Measurements from ENCODE around the gene FRMD5.

FRMD5 gene

DNA sequence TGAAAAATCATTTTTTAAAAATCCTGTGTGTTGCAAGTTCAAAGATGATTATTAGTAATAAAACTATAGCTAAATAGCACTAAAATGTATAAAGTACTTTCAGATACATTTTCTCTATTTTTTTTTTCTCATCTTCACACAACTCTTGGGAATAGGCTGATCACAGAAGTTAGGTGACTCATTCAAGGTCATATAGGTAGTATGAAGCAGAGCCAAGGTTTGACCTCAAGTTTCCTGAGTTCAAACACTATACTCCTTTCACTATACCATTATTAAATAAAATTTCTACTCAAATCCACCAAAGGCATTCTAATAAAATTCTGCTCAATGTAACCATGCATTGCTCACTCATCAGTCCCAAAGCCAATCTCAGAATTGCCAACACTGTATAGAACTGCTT is 21.3 kb downstream of the FRMD5 start:
- no peak for FAIRE-seq
- no peak for DNase-seq (ENCODE audit: extremely low spot score, insufficient read length, low read depth)

DNA sequence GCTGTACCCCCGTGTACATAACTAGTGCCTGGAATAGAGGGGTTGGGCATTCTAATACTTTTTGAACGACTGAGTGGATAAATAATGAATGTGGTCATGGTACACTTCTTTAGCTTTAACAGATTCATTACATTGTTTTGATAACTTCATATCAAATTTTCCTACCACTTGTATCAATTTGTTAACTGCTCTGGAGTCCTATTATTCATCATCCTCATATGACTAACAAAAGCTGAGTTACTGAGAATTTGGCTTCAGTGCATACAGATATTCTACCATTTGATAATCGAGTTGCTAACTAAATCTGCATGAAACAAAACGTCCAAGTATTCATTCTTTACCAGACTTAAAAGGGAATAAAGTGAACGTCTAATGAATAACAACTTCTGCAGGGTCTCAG is 31.7 kb downstream of the FRMD5 start:
- no peak for DNase-seq (ENCODE audit: extremely low spot score, insufficient read length, low read depth)
- no peak for FAIRE-seq

DNA sequence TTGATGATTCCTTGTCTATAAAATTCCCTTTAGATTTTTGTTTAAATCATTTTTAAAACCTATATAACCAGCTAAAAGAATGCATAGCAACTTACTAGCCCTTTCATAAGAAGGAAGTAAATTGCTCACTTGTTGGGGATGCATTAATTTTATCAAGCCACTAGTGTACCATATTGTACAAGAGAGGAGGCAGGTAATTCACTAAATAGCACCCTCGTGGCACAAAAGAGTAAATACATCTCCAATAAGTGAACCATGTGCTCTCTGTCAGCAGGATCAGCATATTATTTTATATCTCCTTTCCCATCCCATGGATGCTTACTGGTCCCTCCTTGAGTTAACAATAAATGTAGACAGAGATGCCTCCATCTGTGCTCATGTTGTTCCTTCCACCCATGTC is 34.3 kb downstream of the FRMD5 start:
- DNase-seq (ENCODE audit: extremely low spot score, insufficient read length, low read depth) = no peak
- no peak for FAIRE-seq

DNA sequence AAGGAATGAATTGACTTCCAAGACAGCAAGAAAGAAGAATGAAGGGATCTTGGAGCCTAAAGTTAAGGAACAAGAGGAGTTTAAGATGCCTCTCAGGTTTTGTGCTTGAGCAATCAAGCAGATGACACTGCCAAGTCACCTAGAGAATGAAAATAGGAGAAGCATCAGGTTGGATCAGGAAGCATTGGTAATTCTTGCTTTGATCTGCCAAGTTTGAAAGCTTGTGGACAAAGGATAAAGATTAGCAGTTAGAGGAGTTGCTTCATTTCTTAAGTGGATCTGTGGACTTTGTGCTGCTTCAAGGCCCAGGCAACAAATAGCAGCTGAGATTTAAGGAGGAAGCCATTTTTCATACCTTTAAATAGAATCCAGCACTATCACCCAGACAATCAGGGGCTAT is 35.6 kb downstream of the FRMD5 start:
- no peak for FAIRE-seq
- no peak for DNase-seq (ENCODE audit: extremely low spot score, insufficient read length, low read depth)

DNA sequence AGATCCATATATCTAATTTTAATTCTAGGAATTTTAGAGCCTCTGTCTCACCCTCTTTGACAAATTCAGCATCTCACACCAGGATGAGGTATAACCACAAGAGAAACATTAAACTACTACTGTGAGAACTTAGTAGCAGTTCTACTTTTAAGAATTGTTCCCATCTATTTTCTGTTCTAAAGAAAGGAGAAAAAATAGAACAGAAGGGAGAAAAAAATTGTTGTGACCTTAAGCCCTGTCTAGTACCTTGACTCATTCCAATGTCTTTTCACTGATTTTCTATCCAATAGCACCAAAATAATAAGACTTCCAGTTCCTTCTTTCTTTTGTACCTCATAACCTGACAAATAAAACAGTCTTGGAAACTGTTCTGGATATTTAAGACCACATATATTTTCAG is 37.0 kb downstream of the FRMD5 start:
- FAIRE-seq (no peak), DNase-seq (ENCODE audit: extremely low spot score, insufficient read length, low read depth) (no peak)

DNA sequence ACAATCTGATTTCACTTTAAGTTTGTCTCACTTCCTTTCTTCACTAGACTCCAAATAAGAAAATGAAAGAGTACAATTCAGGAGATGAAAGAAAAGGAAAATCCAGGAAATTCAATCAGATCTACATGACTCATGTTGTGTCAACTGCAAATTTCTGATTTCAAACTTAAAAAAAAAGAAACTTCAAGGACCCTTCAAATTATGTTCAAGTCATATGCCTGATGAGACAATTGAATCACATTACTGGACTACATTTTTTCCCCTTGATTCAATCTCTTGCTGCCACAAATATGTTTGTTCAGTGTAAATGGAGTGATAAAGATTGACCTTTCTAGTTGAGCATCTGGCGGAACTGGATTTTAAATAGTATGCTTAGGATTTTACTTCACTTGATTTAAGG is 37.4 kb downstream of the FRMD5 start:
- DNase-seq (ENCODE audit: extremely low spot score, insufficient read length, low read depth) = no peak
- no peak for FAIRE-seq

DNA sequence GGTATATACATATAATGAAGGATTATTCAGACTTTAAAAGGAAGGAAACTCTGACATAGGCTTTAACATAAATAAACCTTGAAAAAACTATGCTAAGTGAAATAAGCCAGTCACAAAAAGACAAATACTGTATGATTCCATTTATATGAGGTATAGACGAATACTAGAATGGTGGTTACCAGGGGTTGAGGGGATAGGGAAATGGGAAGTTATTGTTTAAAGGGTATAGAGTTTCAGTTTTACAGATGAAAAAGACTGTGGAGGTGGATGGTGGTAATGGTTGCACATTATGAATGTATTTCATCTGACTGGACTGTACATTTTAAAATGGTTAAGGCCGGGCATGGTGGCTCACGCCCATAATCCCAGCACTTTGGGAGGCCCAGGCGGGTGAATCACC is 41.7 kb downstream of the FRMD5 start:
- FAIRE-seq (no peak), DNase-seq (ENCODE audit: extremely low spot score, insufficient read length, low read depth) (no peak)

DNA sequence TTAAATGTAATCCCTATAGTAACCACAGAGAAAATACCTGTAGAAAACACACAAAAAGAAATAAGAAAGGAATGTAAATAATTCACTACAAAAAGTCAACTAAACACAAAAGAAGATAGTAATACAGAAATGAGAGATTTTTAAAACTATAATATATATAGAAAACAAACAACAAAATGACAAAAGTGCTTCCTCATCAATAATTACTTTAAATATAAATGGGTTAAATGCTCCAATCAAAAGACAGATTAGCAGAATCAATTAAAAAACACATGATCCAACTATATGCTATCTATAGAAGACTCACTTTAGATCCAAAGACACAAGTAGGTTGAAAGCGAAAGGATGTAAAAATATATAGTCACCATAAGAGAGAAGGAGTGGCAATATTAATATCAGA is 45.8 kb downstream of the FRMD5 start:
- no peak for FAIRE-seq
- DNase-seq (ENCODE audit: extremely low spot score, insufficient read length, low read depth) = no peak

DNA sequence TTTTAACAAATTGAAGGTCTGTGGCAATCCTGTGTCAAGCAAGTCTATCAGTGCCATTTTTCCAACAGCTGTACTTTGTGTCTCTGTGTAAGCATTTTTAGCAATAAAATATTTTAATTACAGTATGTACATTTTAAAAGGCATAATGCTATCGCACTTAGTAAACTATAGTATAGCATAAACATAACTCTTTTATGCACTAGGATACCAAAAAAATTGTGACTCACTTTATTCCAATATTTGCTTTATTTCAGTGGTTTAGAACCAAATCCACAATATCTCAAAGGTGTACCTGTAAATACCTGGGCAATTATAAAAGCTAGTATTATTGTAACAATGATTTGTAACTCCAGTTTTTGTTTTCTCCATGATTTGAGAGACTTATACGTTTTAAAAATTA is 46.5 kb downstream of the FRMD5 start:
- no peak for DNase-seq (ENCODE audit: extremely low spot score, insufficient read length, low read depth)
- FAIRE-seq = no peak

DNA sequence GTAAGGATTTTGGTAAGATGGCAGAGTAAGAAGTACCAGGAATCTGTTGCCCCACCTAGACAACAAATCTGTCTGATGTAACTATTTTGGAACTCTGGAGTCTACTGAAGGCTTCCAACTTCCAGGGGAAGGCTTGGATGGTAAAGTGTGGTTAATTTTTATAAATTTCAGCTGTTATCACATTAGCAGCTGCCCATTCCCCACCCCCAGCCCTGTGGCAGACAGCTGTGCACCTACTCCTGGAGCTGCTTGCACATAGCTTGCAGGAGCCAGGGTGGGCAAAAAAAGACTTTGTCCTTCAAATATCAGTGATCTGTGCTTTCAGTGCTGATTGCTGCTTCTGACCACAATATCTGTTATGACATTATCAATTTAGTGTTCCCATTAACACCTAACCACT is 47.4 kb downstream of the FRMD5 start:
- no peak for DNase-seq (ENCODE audit: extremely low spot score, insufficient read length, low read depth)
- no peak for FAIRE-seq

DNA sequence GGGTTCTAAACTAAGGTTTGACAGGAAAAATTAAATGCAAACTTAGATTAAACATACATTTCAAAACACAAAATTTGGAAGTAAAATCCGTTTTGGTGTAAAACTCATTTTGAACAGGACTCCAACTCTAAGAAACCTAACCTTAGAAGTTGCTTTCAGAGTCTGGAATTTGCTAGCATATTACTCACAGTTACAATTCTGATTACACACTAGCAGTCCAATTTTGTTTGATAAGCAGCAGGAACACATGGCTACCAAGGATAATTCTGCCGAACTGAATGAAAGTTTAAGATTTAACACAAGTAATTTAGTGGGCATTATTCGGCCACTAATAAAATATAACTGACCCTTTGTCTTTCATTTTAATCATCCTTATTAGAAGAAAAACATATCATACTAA is 49.6 kb downstream of the FRMD5 start:
- no peak for DNase-seq (ENCODE audit: extremely low spot score, insufficient read length, low read depth)
- no peak for FAIRE-seq

DNA sequence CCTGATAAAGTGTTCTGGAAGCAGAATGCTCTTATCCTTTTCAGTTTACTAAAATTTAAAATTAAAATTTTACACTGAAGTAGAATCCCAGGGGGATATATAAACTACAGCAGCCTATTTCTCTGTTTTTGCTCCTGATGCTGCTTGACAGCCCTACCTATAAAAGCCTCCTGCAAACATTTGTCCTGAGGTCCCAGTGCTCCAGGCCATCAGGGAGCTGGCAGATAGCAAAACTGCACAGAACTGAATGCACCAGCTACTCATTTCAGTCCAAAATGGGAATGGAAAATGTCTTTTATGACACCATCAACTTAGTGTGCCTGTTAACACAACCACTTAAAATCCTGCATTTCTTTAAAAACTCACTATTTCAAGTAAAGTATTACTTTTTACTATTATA is 50.1 kb downstream of the FRMD5 start:
- FAIRE-seq (no peak), DNase-seq (ENCODE audit: extremely low spot score, insufficient read length, low read depth) (no peak)

DNA sequence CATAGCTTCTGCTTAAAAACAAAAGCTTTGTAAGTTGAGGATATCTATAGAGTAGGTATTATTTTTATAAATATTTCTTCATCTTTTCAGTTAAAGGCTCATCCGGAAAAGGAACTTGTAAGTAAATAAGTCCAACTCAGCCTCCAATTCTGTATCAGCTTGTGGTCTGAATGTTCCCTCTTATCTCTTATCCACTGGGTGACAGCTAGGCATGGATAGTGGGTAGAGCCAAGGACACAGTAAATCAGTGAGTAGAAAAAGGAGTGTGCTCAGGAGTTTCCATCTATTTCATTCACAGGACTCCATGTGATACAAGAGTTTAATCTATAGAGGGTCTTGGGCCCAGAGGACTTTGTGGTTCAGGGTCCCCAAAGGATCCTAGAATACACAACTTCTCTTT is 50.9 kb downstream of the FRMD5 start:
- DNase-seq (ENCODE audit: extremely low spot score, insufficient read length, low read depth) (no peak), FAIRE-seq (no peak)

DNA sequence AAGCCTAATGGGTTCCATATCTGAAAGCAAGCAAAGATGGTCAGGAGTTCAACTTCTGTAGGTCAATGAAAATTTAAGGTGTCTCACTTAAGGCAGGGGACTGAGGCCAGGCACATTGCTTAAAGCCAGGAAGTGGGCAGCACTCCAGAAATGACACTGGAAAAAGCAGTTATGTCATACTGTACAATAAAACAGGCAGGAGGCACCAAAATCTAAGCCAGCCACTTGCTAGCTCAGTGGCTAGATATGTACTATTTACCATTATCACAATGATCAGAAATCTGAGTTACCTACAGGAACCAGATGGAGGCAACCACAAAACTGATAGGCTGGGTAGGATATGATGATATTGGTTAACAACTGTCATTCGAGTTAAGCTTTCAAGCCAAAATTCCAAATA is 57.3 kb downstream of the FRMD5 start:
- FAIRE-seq (no peak), DNase-seq (ENCODE audit: extremely low spot score, insufficient read length, low read depth) (no peak)

DNA sequence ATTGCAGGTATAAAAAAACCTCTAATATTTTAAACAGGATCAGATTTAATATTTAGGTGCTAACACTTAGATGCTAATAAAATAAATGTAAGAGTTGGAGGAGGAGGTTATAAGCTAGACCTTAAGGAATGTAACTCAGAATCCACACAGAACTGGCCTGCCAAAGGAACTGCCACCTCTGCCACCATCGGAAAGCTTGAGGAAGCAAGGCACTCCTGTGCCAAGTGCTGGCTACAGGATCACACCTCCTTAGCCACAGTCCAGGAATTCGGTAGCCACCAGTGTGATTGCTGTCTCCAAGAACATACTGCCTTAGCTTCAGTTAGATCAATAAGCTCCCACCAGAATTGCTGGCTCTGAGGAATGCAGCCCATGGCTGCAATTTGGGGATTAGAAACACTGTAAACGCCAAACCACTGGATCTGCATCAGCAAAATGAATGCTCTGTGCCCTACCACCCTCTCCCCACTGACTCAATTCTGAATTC is 58.0 kb downstream of the FRMD5 start:
- DNase-seq (ENCODE audit: extremely low spot score, insufficient read length, low read depth) (no peak), FAIRE-seq (no peak)

DNA sequence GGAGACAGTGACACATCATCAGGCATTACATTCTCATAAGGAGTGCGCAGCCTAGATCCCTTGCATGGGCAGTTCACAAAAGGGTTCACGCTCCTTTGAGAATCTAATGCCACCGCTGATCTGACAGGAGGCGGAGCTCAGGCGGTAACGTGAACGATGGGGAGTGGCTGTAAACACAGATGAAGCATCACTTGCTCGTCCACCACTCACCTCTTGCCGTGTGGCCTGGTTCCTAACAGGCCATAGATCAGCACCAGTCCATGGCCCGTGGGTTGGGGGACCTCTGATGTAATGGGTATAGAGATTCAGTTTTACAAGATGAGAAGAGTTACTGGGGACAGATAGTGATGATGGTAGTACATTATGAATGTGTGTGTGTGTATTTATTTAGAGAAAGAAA is 63.0 kb downstream of the FRMD5 start:
- no peak for FAIRE-seq
- no peak for DNase-seq (ENCODE audit: extremely low spot score, insufficient read length, low read depth)

DNA sequence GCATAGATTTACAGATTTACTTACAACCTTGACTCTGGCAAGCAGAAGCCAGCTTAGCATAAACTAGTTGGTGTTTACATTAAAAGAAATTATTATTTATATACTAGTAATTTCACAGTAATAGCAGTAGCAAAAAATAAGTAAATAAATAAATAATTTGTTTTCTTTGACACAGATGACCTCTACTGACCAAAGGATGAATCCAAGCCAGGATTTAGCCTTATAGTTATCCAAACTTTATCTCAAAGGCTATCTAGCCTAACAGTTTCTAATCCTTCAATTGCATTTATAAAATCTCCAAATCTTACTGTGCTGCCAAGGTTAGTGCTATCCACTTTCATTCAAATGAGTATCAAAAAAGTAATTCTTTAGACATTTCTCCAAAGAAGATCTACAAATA is 64.3 kb downstream of the FRMD5 start:
- FAIRE-seq (no peak), DNase-seq (ENCODE audit: extremely low spot score, insufficient read length, low read depth) (no peak)

DNA sequence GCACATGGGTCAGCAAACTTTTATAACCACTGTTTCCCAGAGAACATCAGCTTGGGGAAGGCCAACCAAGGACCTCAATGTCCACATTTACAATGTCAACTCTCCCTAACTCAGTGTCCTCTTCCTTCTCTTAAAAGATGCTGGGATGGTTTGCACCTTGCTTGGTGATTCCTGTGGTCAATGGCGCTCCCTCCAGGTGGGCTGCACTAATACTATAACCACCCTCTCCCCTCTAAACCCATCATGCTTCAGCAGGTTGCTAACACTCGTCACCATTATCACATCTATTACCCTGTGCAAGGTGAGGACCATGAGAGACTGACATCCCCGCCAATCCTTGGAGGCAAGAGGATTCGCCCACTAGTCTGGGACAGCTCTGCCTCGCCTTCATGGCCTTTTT is 65.2 kb downstream of the FRMD5 start:
- DNase-seq (ENCODE audit: extremely low spot score, insufficient read length, low read depth) = no peak
- no peak for FAIRE-seq

DNA sequence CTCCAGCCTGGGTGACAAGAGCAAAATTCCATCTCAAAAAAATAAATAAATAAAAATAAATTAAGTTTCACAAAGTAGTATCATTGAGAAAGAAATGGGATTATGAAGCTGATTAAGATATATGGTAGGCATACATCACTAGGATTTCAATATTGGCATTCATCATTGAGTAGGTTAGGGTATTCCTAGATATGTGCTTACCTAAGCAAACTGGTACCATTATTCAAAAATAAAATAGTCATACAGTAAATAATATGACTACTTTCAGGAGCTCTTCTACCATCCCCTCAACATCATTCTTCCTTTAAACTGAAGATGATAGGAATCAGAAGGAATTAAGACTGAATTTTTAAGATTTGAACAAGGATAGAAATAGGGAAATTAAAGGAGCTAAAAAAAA is 66.6 kb downstream of the FRMD5 start:
- DNase-seq (ENCODE audit: extremely low spot score, insufficient read length, low read depth) (no peak), FAIRE-seq (no peak)

DNA sequence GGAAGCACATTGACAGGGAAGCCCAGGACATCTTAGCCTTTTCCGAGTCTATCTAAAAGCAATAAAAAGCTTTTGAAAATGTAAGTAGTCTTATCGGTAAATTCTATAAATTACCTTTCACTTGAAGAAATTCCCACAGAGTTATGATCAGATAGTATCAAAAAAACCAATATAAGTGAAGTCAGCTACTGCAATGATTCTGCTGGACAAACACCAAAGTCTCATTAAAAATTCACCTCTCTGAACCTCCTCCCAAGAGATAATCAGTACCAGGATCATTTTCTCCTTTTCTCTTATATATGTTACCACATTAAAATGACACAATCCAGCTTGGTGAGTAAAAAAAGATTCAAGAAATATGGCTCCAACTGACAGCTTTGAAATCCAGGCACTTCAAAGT is 69.2 kb downstream of the FRMD5 start:
- FAIRE-seq = no peak
- DNase-seq (ENCODE audit: extremely low spot score, insufficient read length, low read depth) = no peak

DNA sequence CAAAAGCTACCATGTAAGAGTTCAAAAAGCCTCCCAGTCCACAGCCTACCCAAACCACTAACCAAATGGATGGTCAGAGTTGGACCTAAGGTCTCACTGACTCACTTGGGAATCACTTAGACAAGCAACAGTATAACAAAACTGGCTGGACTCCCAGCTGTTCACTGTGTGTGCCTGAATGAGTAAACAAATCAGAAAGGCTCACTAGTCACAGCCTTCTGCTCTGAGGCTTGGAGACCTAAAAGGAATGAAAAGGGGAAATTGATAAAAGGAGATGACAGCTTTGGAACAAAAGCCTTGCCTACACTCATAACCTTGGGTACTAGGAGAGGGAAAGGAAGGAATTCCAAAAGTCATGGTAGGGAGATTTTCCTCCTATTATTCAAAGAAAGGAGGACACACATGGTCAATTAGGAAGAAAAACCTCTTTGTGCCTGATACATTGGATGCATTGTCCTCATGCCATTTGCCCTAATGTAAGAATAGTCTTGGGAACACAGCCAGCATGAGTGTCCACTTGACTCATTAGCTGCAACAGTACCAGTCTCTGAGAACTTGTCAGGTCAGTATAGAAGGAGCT is 92.3 kb downstream of the FRMD5 start:
- no peak for FAIRE-seq

DNA sequence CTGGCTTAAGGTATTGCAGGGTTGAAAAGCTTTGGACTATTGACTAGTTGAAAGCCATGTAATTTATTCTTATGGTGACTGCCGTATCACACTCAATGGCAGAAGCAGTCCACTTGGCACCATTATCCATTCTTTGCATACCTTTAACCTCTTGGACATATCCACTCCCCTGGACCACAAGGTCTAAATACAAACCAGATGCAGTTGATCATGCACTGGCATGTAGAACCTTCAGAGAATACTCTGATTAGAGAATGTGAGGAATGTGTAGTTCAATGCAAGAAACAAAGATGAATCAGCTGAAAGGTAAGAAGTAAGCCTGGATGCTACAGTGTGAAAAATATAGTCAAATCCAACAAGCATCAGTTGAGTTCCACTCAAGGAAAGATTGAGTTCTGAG is 93.1 kb downstream of the FRMD5 start:
- FAIRE-seq = no peak
- DNase-seq (ENCODE audit: extremely low spot score, insufficient read length, low read depth) = no peak

More for the DNA sequence above, 92.3 kb downstream of the FRMD5 start:
- DNase-seq (ENCODE audit: extremely low spot score, insufficient read length, low read depth) = no peak

DNA sequence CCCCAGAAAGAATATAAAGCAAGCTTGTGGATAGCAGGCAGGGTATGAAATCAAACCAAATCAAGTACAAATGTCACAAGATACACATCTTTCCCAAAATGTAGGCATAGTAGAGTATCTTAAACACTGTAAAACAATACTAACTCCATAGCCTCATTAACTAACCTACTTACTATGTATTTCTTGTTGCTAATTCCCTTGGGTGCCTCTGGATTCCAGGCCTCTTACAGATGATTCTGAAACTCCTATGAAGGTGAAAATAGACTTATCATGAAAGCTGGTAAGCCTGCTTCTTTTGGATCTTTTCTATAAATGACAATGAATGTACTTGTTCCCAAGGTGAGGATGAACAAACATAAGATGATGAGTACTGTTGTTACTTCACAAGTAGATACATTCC is 93.8 kb downstream of the FRMD5 start:
- FAIRE-seq = no peak
- DNase-seq (ENCODE audit: extremely low spot score, insufficient read length, low read depth) = no peak
